Measurements from ENCODE around the gene AKAP8.

AKAP8 gene

DNA sequence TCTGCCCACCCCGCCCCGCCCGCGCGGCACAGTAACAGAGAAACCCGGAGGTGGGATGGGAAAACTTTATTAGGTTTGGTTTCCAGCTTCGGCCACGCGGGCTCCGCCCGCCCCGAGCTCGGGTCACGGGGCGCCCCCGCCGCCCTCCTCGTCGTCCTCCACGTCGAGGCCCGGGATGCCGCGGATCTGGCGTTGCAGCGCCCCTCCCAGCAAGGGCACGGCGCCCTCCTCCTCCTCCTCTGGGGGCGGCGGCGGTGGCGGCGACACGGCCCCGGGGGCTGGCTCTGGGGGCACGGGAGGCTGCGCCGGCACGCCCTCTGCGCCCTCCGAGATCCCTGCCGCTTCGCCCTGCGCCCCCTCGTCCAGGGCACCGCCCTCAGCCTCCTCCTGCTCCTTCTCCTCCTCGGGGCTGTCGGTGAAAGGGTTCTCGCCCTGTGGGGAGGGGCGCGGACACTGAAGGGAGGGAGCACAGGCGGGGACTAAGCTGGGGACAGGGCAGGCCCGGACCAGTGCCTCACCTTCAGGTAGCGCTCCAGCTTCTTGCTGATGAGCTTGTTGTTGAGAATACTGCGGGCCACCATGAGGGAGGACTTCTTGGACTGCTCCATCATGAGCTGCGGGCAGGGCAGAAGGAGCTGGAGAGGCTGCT is 536 bp upstream of the AKAP8 start:
- no peak overlapping the region for H2BK15ac ChIP-seq (ENCODE audit: low read depth, poor library complexity, severe bottlenecking)

GRCh38 chr19:15378534-15379082 is 979 bp downstream of the AKAP8 start:
- Histone ChIP-seq H2BK15ac (ENCODE audit: low read depth, poor library complexity, severe bottlenecking) (peak overlapping the region; percentile 26), H2BK5ac (ENCODE audit: low read depth, low read length, poor library complexity, severe bottlenecking) (peak overlapping the region; percentile 71), H3K9me3 (ENCODE audit: control insufficient read depth, low read length) (no peaks in the 10 kb centered on the region), H2AFZ (ENCODE audit: low read depth, low read length) (no peak overlapping the region), H3K79me1 (replicated peaks; ENCODE audit: low read length, poor library complexity, severe bottlenecking) (peaks cover 9% of the 10 kb centered on the region), H2BK120ac (ENCODE audit: low read depth, low read length) (peak overlapping the region; percentile 91), H3K27me3 (ENCODE audit: control insufficient read depth in 1 of 2, insufficient read depth in 1 of 2, low read length in 2 of 2) (no peaks in the 10 kb centered on the region), H3K4ac (ENCODE audit: low read depth in 1 of 2, low read length in 2 of 2) (peak overlapping the region; percentile 84 to 99), H3K18ac (ENCODE audit: low read depth in 1 of 2, low read length in 2 of 2) (peak overlapping the region; percentile 93 to 98), H4K8ac (ENCODE audit: low read length) (peak overlapping the region; percentile 93), H3K36me3 (ENCODE audit: control insufficient read depth in 1 of 2, insufficient read depth in 2 of 2, low read depth in 1 of 2, low read length in 2 of 2) (peaks cover 22 to 25% of the 10 kb centered on the region in 2 experiments), H4K91ac (ENCODE audit: low read length) (peak overlapping the region; percentile 48), H3K23ac (ENCODE audit: low read length in 2 of 2) (peak overlapping the region; percentile 3 to 97), H3K4me2 (ENCODE audit: low read length, poor library complexity, severe bottlenecking) (peak overlapping the region; percentile 90), H3K14ac (ENCODE audit: low read length in 2 of 2) (peak overlapping the region; percentile 5 to 93), H2AK5ac (ENCODE audit: low read length, severe bottlenecking) (peak overlapping the region; percentile 50), H3K4me3 (ENCODE audit: insufficient read depth in 1 of 2, low read depth in 1 of 2, low read length in 2 of 2) (peak overlapping the region; percentile 94 to 96), H3K9ac (ENCODE audit: low read length) (peak overlapping the region; percentile 99), H2BK12ac (ENCODE audit: low read length in 2 of 2) (peak overlapping the region in 1 of 2 experiments; percentile 15), H3K4me1 (ENCODE audit: control insufficient read depth, insufficient read depth, low read depth, low read length) (peaks cover 31% of the 10 kb centered on the region), H3K27ac (ENCODE audit: low read length, poor library complexity, severe bottlenecking) (peak overlapping the region; percentile 92)
- DNase-seq = peak; percentile 76
- 0% methylated on average over 22 of the region's 22 CpGs for WGBS

More for the DNA sequence above, 536 bp upstream of the AKAP8 start:
- Histone ChIP-seq H3K79me1 (replicated peaks; ENCODE audit: low read length, poor library complexity, severe bottlenecking) (peaks cover 9% of the 10 kb centered on the region), H3K27me3 (ENCODE audit: control insufficient read depth in 1 of 2, insufficient read depth in 1 of 2, low read length in 2 of 2) (no peaks in the 10 kb centered on the region), H3K4me1 (ENCODE audit: control insufficient read depth, insufficient read depth, low read depth, low read length) (peaks cover 22% of the 10 kb centered on the region), H3K9me3 (ENCODE audit: control insufficient read depth, low read length) (no peaks in the 10 kb centered on the region), H3K4ac (ENCODE audit: low read depth in 1 of 2, low read length in 2 of 2) (peak overlapping the region; percentile 90 to 91), H2BK12ac (ENCODE audit: low read length in 2 of 2) (peak overlapping the region in 1 of 2 experiments; percentile 87), H3K27ac (ENCODE audit: low read length, poor library complexity, severe bottlenecking) (peak overlapping the region; percentile 64), H3K18ac (ENCODE audit: low read depth in 1 of 2, low read length in 2 of 2) (peak overlapping the region; percentile 89 to 96), H3K23ac (ENCODE audit: low read length in 2 of 2) (peak overlapping the region in 1 of 2 experiments; percentile 50), H3K9ac (ENCODE audit: low read length) (peak overlapping the region; percentile 90), H2AK5ac (ENCODE audit: low read length, severe bottlenecking) (no peak overlapping the region), H2BK5ac (ENCODE audit: low read depth, low read length, poor library complexity, severe bottlenecking) (peak overlapping the region; percentile 57), H2BK120ac (ENCODE audit: low read depth, low read length) (peak overlapping the region; percentile 71), H3K4me3 (ENCODE audit: insufficient read depth in 1 of 2, low read depth in 1 of 2, low read length in 2 of 2) (peak overlapping the region; percentile 73 to 86), H3K36me3 (ENCODE audit: control insufficient read depth in 1 of 2, insufficient read depth in 2 of 2, low read depth in 1 of 2, low read length in 2 of 2) (peaks cover 7 to 20% of the 10 kb centered on the region in 2 experiments), H3K14ac (ENCODE audit: low read length in 2 of 2) (peak overlapping the region in 1 of 2 experiments; percentile 100), H4K91ac (ENCODE audit: low read length) (peak overlapping the region; percentile 22), H2AFZ (ENCODE audit: low read depth, low read length) (peak overlapping the region; percentile 91), H4K8ac (ENCODE audit: low read length) (peak overlapping the region; percentile 63), H3K4me2 (ENCODE audit: low read length, poor library complexity, severe bottlenecking) (peak overlapping the region; percentile 87)
- peak; percentile 51 for DNase-seq
- WGBS = 2% methylated on average over 29 of the region's 56 CpGs

DNA sequence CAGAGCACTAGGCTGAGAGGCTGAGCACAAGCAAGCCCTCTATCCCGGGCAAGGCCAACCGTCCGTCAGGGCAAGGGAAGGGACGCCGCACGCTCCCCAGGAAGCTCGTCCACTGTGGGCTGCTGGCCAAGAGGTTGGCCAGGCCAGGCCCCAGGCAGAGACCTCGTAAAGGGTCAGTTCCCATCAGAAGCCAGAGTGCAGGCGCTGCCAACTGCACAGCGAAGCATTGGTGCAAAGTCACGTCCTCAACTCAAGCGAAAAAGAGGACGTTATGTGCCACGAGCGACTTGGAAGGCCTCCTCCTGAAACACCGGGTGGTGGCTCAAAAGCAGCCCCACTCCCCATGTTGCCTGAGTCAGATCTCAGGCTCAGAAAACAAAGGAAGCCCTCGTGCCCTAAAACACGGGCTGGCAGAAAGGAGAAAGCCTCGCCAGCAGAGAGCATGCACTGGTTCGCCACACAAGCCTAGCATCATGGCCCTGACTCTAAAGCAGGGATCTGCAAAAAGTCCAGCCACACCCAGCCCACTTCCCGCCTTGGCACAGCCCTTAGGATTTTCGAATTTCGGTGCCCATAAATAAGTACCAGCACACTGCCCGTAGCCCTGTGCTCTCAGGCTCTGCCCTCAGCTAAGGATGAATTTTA is 4.7 kb downstream of the AKAP8 start:
- H3K4me2 ChIP-seq (ENCODE audit: low read length, poor library complexity, severe bottlenecking) = no peak overlapping the region
- H3K79me1 ChIP-seq (replicated peaks; ENCODE audit: low read length, poor library complexity, severe bottlenecking) = peaks cover 23% of the 10 kb centered on the region
- H2AFZ ChIP-seq (ENCODE audit: low read depth, low read length) = no peak overlapping the region
- H4K91ac ChIP-seq (ENCODE audit: low read length) = peak overlapping the region; percentile 47
- no peak overlapping the region for H3K23ac ChIP-seq (ENCODE audit: low read length in 2 of 2)
- H3K4me3 ChIP-seq (ENCODE audit: insufficient read depth in 1 of 2, low read depth in 1 of 2, low read length in 2 of 2) = peak overlapping the region in 1 of 2 experiments; percentile 64
- DNase-seq = no peak
- H3K27ac ChIP-seq (ENCODE audit: low read length, poor library complexity, severe bottlenecking) = no peak overlapping the region
- H2BK120ac ChIP-seq (ENCODE audit: low read depth, low read length) = no peak overlapping the region
- no peak overlapping the region for H3K14ac ChIP-seq (ENCODE audit: low read length in 2 of 2)
- H2AK5ac ChIP-seq (ENCODE audit: low read length, severe bottlenecking) = no peak overlapping the region
- H3K36me3 ChIP-seq (ENCODE audit: control insufficient read depth in 1 of 2, insufficient read depth in 2 of 2, low read depth in 1 of 2, low read length in 2 of 2) = peaks cover 40 to 47% of the 10 kb centered on the region in 2 experiments
- H3K9me3 ChIP-seq (ENCODE audit: control insufficient read depth, low read length) = no peaks in the 10 kb centered on the region
- H3K27me3 ChIP-seq (ENCODE audit: control insufficient read depth in 1 of 2, insufficient read depth in 1 of 2, low read length in 2 of 2) = no peaks in the 10 kb centered on the region
- H4K8ac ChIP-seq (ENCODE audit: low read length) = no peak overlapping the region
- H3K4me1 ChIP-seq (ENCODE audit: control insufficient read depth, insufficient read depth, low read depth, low read length) = peaks cover 26% of the 10 kb centered on the region
- H2BK12ac ChIP-seq (ENCODE audit: low read length in 2 of 2) = no peak overlapping the region
- H2BK5ac ChIP-seq (ENCODE audit: low read depth, low read length, poor library complexity, severe bottlenecking) = no peak overlapping the region
- peak overlapping the region; percentile 46 for H3K9ac ChIP-seq (ENCODE audit: low read length)
- no peak overlapping the region for H2BK15ac ChIP-seq (ENCODE audit: low read depth, poor library complexity, severe bottlenecking)
- H3K4ac ChIP-seq (ENCODE audit: low read depth in 1 of 2, low read length in 2 of 2) = no peak overlapping the region
- 95% methylated on average over 24 of the region's 24 CpGs for WGBS
- no peak overlapping the region for H3K18ac ChIP-seq (ENCODE audit: low read depth in 1 of 2, low read length in 2 of 2)

- H3K27ac ChIP-seq (ENCODE audit: low read length, poor library complexity, severe bottlenecking) = no peak overlapping the region
- no peaks in the 10 kb centered on the region for H3K9me3 ChIP-seq (ENCODE audit: control insufficient read depth, low read length)
- peaks cover 47 to 54% of the 10 kb centered on the region in 2 experiments for H3K36me3 ChIP-seq (ENCODE audit: control insufficient read depth in 1 of 2, insufficient read depth in 2 of 2, low read depth in 1 of 2, low read length in 2 of 2)
- no peak overlapping the region for H2BK120ac ChIP-seq (ENCODE audit: low read depth, low read length)
- no peak overlapping the region for H3K4ac ChIP-seq (ENCODE audit: low read depth in 1 of 2, low read length in 2 of 2)
- no peak overlapping the region for H2AK5ac ChIP-seq (ENCODE audit: low read length, severe bottlenecking)
- WGBS = 90% methylated on average over 21 of the region's 21 CpGs
- H3K9ac ChIP-seq (ENCODE audit: low read length) = peak overlapping the region; percentile 46
- no peak overlapping the region for H2BK15ac ChIP-seq (ENCODE audit: low read depth, poor library complexity, severe bottlenecking)
- no peak overlapping the region for H2AFZ ChIP-seq (ENCODE audit: low read depth, low read length)
- no peak overlapping the region for H2BK5ac ChIP-seq (ENCODE audit: low read depth, low read length, poor library complexity, severe bottlenecking)
- no peak overlapping the region for H2BK12ac ChIP-seq (ENCODE audit: low read length in 2 of 2)
- no peak overlapping the region for H3K23ac ChIP-seq (ENCODE audit: low read length in 2 of 2)
- H3K79me1 ChIP-seq (replicated peaks; ENCODE audit: low read length, poor library complexity, severe bottlenecking) = peaks cover 29% of the 10 kb centered on the region
- H3K4me1 ChIP-seq (ENCODE audit: control insufficient read depth, insufficient read depth, low read depth, low read length) = peaks cover 26% of the 10 kb centered on the region
- no peak for DNase-seq
- no peak overlapping the region for H3K18ac ChIP-seq (ENCODE audit: low read depth in 1 of 2, low read length in 2 of 2)
- H3K27me3 ChIP-seq (ENCODE audit: control insufficient read depth in 1 of 2, insufficient read depth in 1 of 2, low read length in 2 of 2) = no peaks in the 10 kb centered on the region
- no peak overlapping the region for H3K14ac ChIP-seq (ENCODE audit: low read length in 2 of 2)
- H4K8ac ChIP-seq (ENCODE audit: low read length) = no peak overlapping the region
- no peak overlapping the region for H3K4me2 ChIP-seq (ENCODE audit: low read length, poor library complexity, severe bottlenecking)
- peak overlapping the region in 1 of 2 experiments; percentile 64 for H3K4me3 ChIP-seq (ENCODE audit: insufficient read depth in 1 of 2, low read depth in 1 of 2, low read length in 2 of 2)
- no peak overlapping the region for H4K91ac ChIP-seq (ENCODE audit: low read length)
Observed at GRCh38 chr19:15374105-15374651, 5.4 kb downstream of the AKAP8 start.
